Measurements from ENCODE around the gene ACTC1. TPM values are rescaled to one million over a fixed set of nuclear protein-coding genes. Genes with fewer than 3 reads are reported as not detected.

Gene ACTC1
- polyA plus RNA-seq, 3 donors: not detected

GRCh38 chr15:34757262-34757661, 38.1 kb downstream of the ACTC1 start:
- intact Hi-C loops (cut with micrococcal nuclease): no loop called here
- H3K4me2 ChIP-seq (replicated peaks; ENCODE audit: extremely low read depth, low read length, poor library complexity, severe bottlenecking): no peak overlapping the region
- Mint-ChIP-seq H3K4me3 (no peak overlapping the region), H3K4me1 (no peaks in the 10 kb centered on the region), H3K36me3 (no peaks in the 10 kb centered on the region), H3K27ac (no peak overlapping the region), H3K9me3 (peaks cover 0 to 14% (median 5%) of the 10 kb centered on the region in 7 donors), H3K27me3 (ENCODE audit: low read depth in 3 of 3) (peaks cover 50 to 58% (median 51%) of the 10 kb centered on the region in 3 donors)
- no peaks in the 10 kb centered on the region for H3K4me1 ChIP-seq (ENCODE audit: control insufficient read depth in 1 of 2, insufficient read depth in 2 of 2, low read length in 2 of 2)
- H3K36me3 ChIP-seq (replicated peaks in 1 of 2; ENCODE audit: control insufficient read depth in 1 of 2, insufficient read depth in 2 of 2, low read length in 2 of 2): no peaks in the 10 kb centered on the region
- H4K20me1 ChIP-seq (ENCODE audit: insufficient read depth, low read length): no peaks in the 10 kb centered on the region
- TF ChIP-seq, protein P1, sequence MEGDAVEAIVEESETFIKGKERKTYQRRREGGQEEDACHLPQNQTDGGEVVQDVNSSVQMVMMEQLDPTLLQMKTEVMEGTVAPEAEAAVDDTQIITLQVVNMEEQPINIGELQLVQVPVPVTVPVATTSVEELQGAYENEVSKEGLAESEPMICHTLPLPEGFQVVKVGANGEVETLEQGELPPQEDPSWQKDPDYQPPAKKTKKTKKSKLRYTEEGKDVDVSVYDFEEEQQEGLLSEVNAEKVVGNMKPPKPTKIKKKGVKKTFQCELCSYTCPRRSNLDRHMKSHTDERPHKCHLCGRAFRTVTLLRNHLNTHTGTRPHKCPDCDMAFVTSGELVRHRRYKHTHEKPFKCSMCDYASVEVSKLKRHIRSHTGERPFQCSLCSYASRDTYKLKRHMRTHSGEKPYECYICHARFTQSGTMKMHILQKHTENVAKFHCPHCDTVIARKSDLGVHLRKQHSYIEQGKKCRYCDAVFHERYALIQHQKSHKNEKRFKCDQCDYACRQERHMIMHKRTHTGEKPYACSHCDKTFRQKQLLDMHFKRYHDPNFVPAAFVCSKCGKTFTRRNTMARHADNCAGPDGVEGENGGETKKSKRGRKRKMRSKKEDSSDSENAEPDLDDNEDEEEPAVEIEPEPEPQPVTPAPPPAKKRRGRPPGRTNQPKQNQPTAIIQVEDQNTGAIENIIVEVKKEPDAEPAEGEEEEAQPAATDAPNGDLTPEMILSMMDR (IDR thresholded peaks at IDR 0.05): no peak
- no peak overlapping the region for H2AFZ ChIP-seq (ENCODE audit: insufficient read depth, low read depth, low read length, poor library complexity, severe bottlenecking)
- no peak overlapping the region for H3K4me3 ChIP-seq (replicated peaks in 1 of 3; ENCODE audit: low read depth in 2 of 3, low read length in 3 of 3)
- no peaks in the 10 kb centered on the region for H3K79me2 ChIP-seq (ENCODE audit: insufficient read depth, low read length)
- no peak overlapping the region for H3K9ac ChIP-seq (ENCODE audit: insufficient read depth, low read length, poor library complexity, severe bottlenecking)
- peaks cover 6 to 19% of the 10 kb centered on the region in 2 donors for H3K9me3 ChIP-seq (replicated peaks in 1 of 2; ENCODE audit: control insufficient read depth in 1 of 2, insufficient read depth in 1 of 2, low read length in 2 of 2)
- WGBS (ENCODE audit: insufficient coverage): no CpG with 5 or more reads among the region's 3 CpGs
- DNase-seq: no peak
- no peak overlapping the region for H3K27ac ChIP-seq (ENCODE audit: low read depth in 1 of 2, low read length in 2 of 2)
- H3K27me3 ChIP-seq (ENCODE audit: control insufficient read depth in 2 of 2, insufficient read depth in 2 of 2, low read length in 2 of 2): peaks cover 42 to 61% of the 10 kb centered on the region in 2 donors

DNA sequence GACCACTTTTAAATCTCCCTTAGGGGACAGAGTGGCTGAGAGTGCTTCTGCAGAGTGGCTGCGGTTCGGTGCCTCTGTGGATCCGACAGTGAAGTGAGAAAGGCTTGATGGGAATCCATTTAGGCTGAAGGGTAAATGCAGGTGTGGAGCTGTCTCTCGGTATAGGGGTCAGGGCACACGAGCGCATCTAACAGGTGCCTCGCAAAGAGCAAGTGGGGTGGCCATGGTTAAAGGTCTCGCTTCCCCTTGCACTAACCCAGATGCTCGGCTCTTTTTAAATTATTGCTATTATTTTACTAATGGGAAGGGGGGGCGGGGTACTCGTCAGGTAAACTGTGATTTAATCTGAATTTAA, 40.0 kb downstream of the ACTC1 start:
- Mint-ChIP-seq H3K27me3 (ENCODE audit: low read depth in 3 of 3) (peaks cover 47 to 65% (median 51%) of the 10 kb centered on the region in 3 donors), H3K9me3 (peaks cover 0 to 14% (median 5%) of the 10 kb centered on the region in 7 donors), H3K36me3 (no peaks in the 10 kb centered on the region), H3K4me3 (peak overlapping the region in 1 of 2 donors; percentile 78), H3K4me1 (no peaks in the 10 kb centered on the region), H3K27ac (no peak overlapping the region)
- H3K4me2 ChIP-seq (replicated peaks; ENCODE audit: extremely low read depth, low read length, poor library complexity, severe bottlenecking): no peak overlapping the region
- intact Hi-C loops (cut with micrococcal nuclease): no loop called here
- no peaks in the 10 kb centered on the region for H4K20me1 ChIP-seq (ENCODE audit: insufficient read depth, low read length)
- H3K4me1 ChIP-seq (ENCODE audit: control insufficient read depth in 1 of 2, insufficient read depth in 2 of 2, low read length in 2 of 2): no peaks in the 10 kb centered on the region
- DNase-seq: no peak
- peaks cover 42 to 65% of the 10 kb centered on the region in 2 donors for H3K27me3 ChIP-seq (ENCODE audit: control insufficient read depth in 2 of 2, insufficient read depth in 2 of 2, low read length in 2 of 2)
- no peaks in the 10 kb centered on the region for H3K36me3 ChIP-seq (replicated peaks in 1 of 2; ENCODE audit: control insufficient read depth in 1 of 2, insufficient read depth in 2 of 2, low read length in 2 of 2)
- no peak overlapping the region for H3K4me3 ChIP-seq (replicated peaks in 1 of 3; ENCODE audit: low read depth in 2 of 3, low read length in 3 of 3)
- no peak overlapping the region for H3K27ac ChIP-seq (ENCODE audit: low read depth in 1 of 2, low read length in 2 of 2)
- H2AFZ ChIP-seq (ENCODE audit: insufficient read depth, low read depth, low read length, poor library complexity, severe bottlenecking): no peak overlapping the region
- peaks cover 6 to 19% of the 10 kb centered on the region in 2 donors for H3K9me3 ChIP-seq (replicated peaks in 1 of 2; ENCODE audit: control insufficient read depth in 1 of 2, insufficient read depth in 1 of 2, low read length in 2 of 2)
- H3K79me2 ChIP-seq (ENCODE audit: insufficient read depth, low read length): no peaks in the 10 kb centered on the region
- H3K9ac ChIP-seq (ENCODE audit: insufficient read depth, low read length, poor library complexity, severe bottlenecking): no peak overlapping the region
- TF ChIP-seq, protein P1 (IDR thresholded peaks at IDR 0.05): no peak
- 6% methylated on average over 4 of the region's 11 CpGs for WGBS (ENCODE audit: insufficient coverage)

Measured in CD14-positive monocyte (primary cell).